Activated CD4-positive, alpha-beta T cell treated with anti-CD3 and anti-CD28 coated beads for 36 hours (primary cell): ENCODE measurements around the gene LIM2. TPM values are rescaled to one million over a fixed set of nuclear protein-coding genes. Genes with fewer than 3 reads are reported as not detected.
"Not testable (repeated sequence)": the region's sequence is repeated elsewhere in the genome, so short reads cannot be mapped to it uniquely, and the experiment has no call there.

Experiments
- ATAC-seq: fragments of 200-7000 bp; cut with Tn5 transposase; one replicate; pipeline ENCODE4 v1.10.0; 2021; ENCODE audit warnings: mild to moderate bottlenecking, moderate library complexity
- CTCF ChIA-PET: fragments of 350-600 bp; sonication (Branson Sonifier 250); formaldehyde crosslinking; loops from one replicate; lab custom pipeline; 2021; ENCODE audit warnings: antibody characterized with exemption; lab: Charles Lee
- POLR2A ChIA-PET: fragments of 350-600 bp; sonication (Branson Sonifier 250); formaldehyde crosslinking; loops from one replicate; lab custom pipeline; 2021; ENCODE audit warnings: antibody characterized with exemption, inconsistent platforms; lab: Charles Lee
- DNase-seq: peaks from one replicate; pipeline ENCODE4 v3.0.0-alpha.2; 2020
- H3K27ac Mint-ChIP-seq: one replicate; pipeline ENCODE4 v1.8.0; 2021; ENCODE audit warnings: mixed read lengths
- H3K27me3 Mint-ChIP-seq: one replicate; pipeline ENCODE4 v1.8.0; 2021; ENCODE audit warnings: mixed read lengths
- H3K36me3 Mint-ChIP-seq: one replicate; pipeline ENCODE4 v1.8.0; 2021; ENCODE audit warnings: low read depth, mixed read lengths
- H3K4me1 Mint-ChIP-seq: one replicate; pipeline ENCODE4 v1.8.0; 2021; ENCODE audit warnings: mixed read lengths
- H3K4me3 Mint-ChIP-seq: one replicate; pipeline ENCODE4 v1.8.0; 2021; ENCODE audit warnings: mild to moderate bottlenecking, moderate library complexity, mixed read lengths
- H3K9me3 Mint-ChIP-seq: one replicate; pipeline ENCODE4 v1.8.0; 2021; ENCODE audit warnings: low read depth, mixed read lengths
- intact Hi-C, 2 experiments: fragments of 100-400 bp; cut with DNase I in 1 of 2; cut with micrococcal nuclease in 1 of 2; formaldehyde crosslinking; loops; one replicate each; pipeline versions ENCODE4 v1.14.2 to v1.15.1; 2022 to 2024; cut with DNase I, micrococcal nuclease
- total RNA-seq, 2 experiments: library from RNA; stranded (reverse); gene quantifications; one replicate each; pipeline ENCODE4 v1.2.3, GENCODE V29; 2021

LIM2 gene
- total RNA-seq: under 1 TPM in 1 of 2 experiments, not detected in 1; 0.27 TPM

DNA sequence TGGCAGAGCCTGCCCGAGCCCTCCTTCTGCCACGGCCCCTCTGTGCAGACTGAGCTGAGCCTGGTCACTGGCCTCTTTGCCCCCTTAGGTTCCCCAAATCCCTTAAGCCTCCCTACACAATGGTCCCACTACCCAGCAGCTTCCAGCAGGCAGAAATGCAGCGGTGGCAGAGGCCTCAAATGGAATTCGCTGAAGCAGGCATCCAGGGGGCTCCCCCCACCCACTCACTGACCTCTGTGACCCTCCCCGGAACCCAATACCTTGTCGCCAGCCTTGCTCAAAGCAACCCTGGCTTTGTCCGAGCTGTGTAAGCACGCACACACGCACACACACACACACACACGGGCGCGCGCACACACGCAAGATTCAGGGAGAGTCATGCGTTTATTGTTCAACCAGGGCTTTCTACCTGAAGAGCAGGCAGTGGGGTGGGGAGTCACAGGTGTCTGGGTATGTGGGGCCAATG lies at the start of gene LIM2:
TSS of gene LIM2 (minus strand) at position 51 of the 466 bp plus-strand sequence. CDS start 531 bp downstream, outside the sequence.
- CTCF ChIA-PET: interaction anchor here (0.8 to 1.7 kb wide), 2 partner anchors 10 to 17 kb away, joined by 3 read pairs; no protein-coding TSS in a partner anchor
- Mint-ChIP-seq H3K27me3 (no peaks in the 10 kb centered on the region), H3K4me1 (peaks cover 11% of the 10 kb centered on the region), H3K4me3 (peak within 1 kb of the TSS; percentile 13), H3K36me3 (no peaks in the 10 kb centered on the region), H3K9me3 (no peaks in the 10 kb centered on the region), H3K27ac (peak within 1 kb of the TSS; percentile 12)
- intact Hi-C loops: no loop called here
- DNase-seq (peak; percentile 31), ATAC-seq (no peak)
- POLR2A ChIA-PET: no interaction called here

GRCh38 chr19:51434456-51434855 lies 46.7 kb upstream of the LIM2 start:
- POLR2A ChIA-PET: no interaction called here
- CTCF ChIA-PET: interaction anchor here (0.7 to 0.9 kb wide), 2 partner anchors 15 to 82 kb away, joined by 3 read pairs; no protein-coding TSS in a partner anchor

GRCh38 chr19:51433043-51433442 lies 45.3 kb upstream of the LIM2 start:
- no peak overlapping the region for H3K4me3 Mint-ChIP-seq
- ChIA-PET CTCF (interaction anchor here (0.5 to 0.7 kb wide), 2 partner anchors 52 to 198 kb away, joined by 3 read pairs; no protein-coding TSS in a partner anchor), POLR2A (interaction anchor here (0.6 to 1.0 kb wide), 2 partner anchors 224 to 1447 kb away, joined by 4 to 5 read pairs; no protein-coding TSS in a partner anchor)
- H3K36me3 Mint-ChIP-seq: no peaks in the 10 kb centered on the region
- H3K27ac Mint-ChIP-seq: no peak overlapping the region
- peak; percentile 33 for ATAC-seq
- peaks cover 5% of the 10 kb centered on the region for H3K4me1 Mint-ChIP-seq
- DNase-seq: no peak
- H3K27me3 Mint-ChIP-seq: no peaks in the 10 kb centered on the region
- H3K9me3 Mint-ChIP-seq: no peaks in the 10 kb centered on the region
- intact Hi-C loops: no loop called here

More at GRCh38 chr19:51434456-51434855, 46.7 kb upstream of the LIM2 start:
- DNase-seq (no peak), ATAC-seq (no peak)
- Mint-ChIP-seq H3K9me3 (no peaks in the 10 kb centered on the region), H3K4me1 (peaks cover 19% of the 10 kb centered on the region), H3K36me3 (no peaks in the 10 kb centered on the region), H3K27me3 (no peaks in the 10 kb centered on the region), H3K27ac (no peak overlapping the region), H3K4me3 (no peak overlapping the region)
- intact Hi-C loops: no loop called here

- intact Hi-C loops: no loop called here
- Mint-ChIP-seq H3K9me3 (no peaks in the 10 kb centered on the region), H3K4me3 (no peak overlapping the region), H3K27me3 (no peaks in the 10 kb centered on the region), H3K4me1 (peaks cover 9% of the 10 kb centered on the region), H3K27ac (no peak overlapping the region), H3K36me3 (no peaks in the 10 kb centered on the region)
- POLR2A ChIA-PET: no interaction called here
- no peak for ATAC-seq
- no peak for DNase-seq
- CTCF ChIA-PET: no interaction called here
These were observed 43.4 kb upstream of the LIM2 start for GRCh38 chr19:51431124-51431523.

GRCh38 chr19:51430221-51430620 lies 42.4 kb upstream of the LIM2 start:
- no peak overlapping the region for H3K4me3 Mint-ChIP-seq
- peaks cover 10% of the 10 kb centered on the region for H3K4me1 Mint-ChIP-seq
- H3K27me3 Mint-ChIP-seq: peaks cover 1% of the 10 kb centered on the region
- H3K27ac Mint-ChIP-seq: no peak overlapping the region
- intact Hi-C loops: no loop called here
- no peaks in the 10 kb centered on the region for H3K36me3 Mint-ChIP-seq
- ChIA-PET POLR2A (no interaction called here), CTCF (interaction anchor here (0.8 kb wide), 1 partner anchor 9 kb away, joined by 3 read pairs; no protein-coding TSS in a partner anchor)
- DNase-seq (no peak), ATAC-seq (no peak)
- H3K9me3 Mint-ChIP-seq: no peaks in the 10 kb centered on the region

- ChIA-PET CTCF (interaction anchor here (0.6 to 1.8 kb wide), 5 partner anchors 12 to 230 kb away, joined by 3 to 7 read pairs (median 3); no protein-coding TSS in a partner anchor), POLR2A (no interaction called here)
- H3K27ac Mint-ChIP-seq: no peak overlapping the region
- intact Hi-C loops: no loop called here
- H3K36me3 Mint-ChIP-seq: no peaks in the 10 kb centered on the region
- H3K27me3 Mint-ChIP-seq: peaks cover 3% of the 10 kb centered on the region
- H3K4me3 Mint-ChIP-seq: no peak overlapping the region
- ATAC-seq: no peak
- no peaks in the 10 kb centered on the region for H3K9me3 Mint-ChIP-seq
- DNase-seq: no peak
- peaks cover 6% of the 10 kb centered on the region for H3K4me1 Mint-ChIP-seq
These were observed 39.4 kb upstream of the LIM2 start for GRCh38 chr19:51427201-51427600.

GRCh38 chr19:51422053-51422448 lies 34.3 kb upstream of the LIM2 start:
- Mint-ChIP-seq H3K9me3 (no peaks in the 10 kb centered on the region), H3K4me3 (no peak overlapping the region), H3K27me3 (peaks cover 20% of the 10 kb centered on the region), H3K27ac (no peak overlapping the region), H3K4me1 (peaks cover 24% of the 10 kb centered on the region), H3K36me3 (no peaks in the 10 kb centered on the region)
- intact Hi-C loops: loop anchor here (1.0 to 5.0 kb wide), 8 partner anchors 19 to 361 kb away; no protein-coding TSS in a partner anchor
- POLR2A ChIA-PET: interaction anchor here (0.7 kb wide), 1 partner anchor 82 kb away, joined by 4 read pairs; no protein-coding TSS in a partner anchor
- ATAC-seq: peak; percentile 60
- DNase-seq: peak; percentile 94
- CTCF ChIA-PET: interaction anchor here (0.6 to 2.7 kb wide), 19 partner anchors 8 to 239 kb away, joined by 3 to 17 read pairs (median 4); partner anchors contain the start of gene CLDND2

DNA sequence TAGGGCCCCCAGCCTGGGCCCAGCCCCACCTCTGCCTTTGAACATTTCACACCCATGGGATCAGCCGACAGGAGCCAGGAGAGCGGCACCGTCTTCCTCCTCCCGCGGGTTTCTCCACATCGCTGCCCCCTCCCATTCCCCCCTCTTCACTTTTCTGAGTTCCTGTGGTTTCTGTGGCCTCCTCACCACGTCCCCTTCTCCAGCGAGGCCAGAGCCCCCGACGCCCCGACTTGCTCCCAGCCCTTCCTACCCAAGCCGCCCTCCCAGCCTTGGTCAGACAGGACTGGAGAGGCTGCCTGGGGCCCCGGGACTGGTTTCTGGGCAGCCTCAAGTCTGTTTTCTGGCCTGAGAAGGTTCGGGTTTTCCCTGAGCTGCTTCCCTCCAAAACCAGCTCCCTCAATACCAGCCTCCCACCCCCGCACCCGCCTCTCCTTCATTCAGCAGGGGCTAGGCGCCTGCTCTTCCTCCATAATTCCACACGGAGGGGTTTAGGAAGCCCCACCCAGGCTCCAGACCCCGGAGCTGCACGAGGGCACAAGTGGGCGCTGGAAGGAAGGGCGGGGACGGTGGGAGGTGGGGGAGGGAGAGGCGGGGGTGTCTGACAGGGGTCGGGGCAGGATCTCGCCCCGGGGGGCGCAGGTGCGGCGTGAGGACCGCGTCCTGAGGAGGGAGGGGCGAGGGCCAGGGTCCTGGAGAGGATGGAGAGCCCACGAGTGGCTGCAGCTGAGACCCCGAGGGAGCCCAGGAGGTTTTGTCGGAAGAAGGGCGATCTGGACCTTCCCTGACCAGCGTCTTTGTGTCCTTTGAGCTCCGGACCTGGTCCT lies 33.7 kb upstream of the LIM2 start:
- no peak overlapping the region for H3K27ac Mint-ChIP-seq
- CTCF ChIA-PET: interaction anchor here (0.6 to 2.7 kb wide), 22 partner anchors 9 to 291 kb away, joined by 3 to 17 read pairs (median 4); partner anchors contain the start of gene CLDND2
- DNase-seq: peak; percentile 22
- H3K4me1 Mint-ChIP-seq: peaks cover 28% of the 10 kb centered on the region
- no peak for ATAC-seq
- no peaks in the 10 kb centered on the region for H3K9me3 Mint-ChIP-seq
- H3K27me3 Mint-ChIP-seq: peaks cover 22% of the 10 kb centered on the region
- POLR2A ChIA-PET: interaction anchor here (0.8 kb wide), 1 partner anchor 91 kb away, joined by 3 read pairs; no protein-coding TSS in a partner anchor
- H3K4me3 Mint-ChIP-seq: no peak overlapping the region
- H3K36me3 Mint-ChIP-seq: no peaks in the 10 kb centered on the region
- intact Hi-C loops: loop anchor here (1.0 to 5.0 kb wide), 8 partner anchors 19 to 361 kb away; no protein-coding TSS in a partner anchor

DNA sequence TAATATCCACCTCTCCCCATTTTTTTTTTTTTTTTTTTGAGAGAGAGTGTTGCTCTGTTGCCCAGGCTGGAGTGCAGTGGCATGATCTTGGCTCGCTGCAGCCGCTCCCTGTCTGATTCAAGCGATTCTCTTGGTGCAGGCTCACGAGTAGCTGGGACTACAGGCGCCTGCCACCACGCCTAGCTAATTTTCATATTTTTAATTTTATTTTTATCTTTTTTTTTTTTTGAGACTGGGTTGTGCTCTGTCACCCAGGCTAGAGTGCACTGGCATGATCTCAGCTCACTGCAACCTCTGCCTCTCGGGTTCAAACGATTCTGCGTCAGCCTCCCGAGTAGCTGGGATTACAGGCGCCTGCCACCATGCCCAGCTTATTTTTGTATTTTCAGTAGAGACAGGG lies 32.7 kb upstream of the LIM2 start:
- DNase-seq, ATAC-seq, H3K36me3 Mint-ChIP-seq, H3K9me3 Mint-ChIP-seq, H3K4me3 Mint-ChIP-seq, H3K27ac Mint-ChIP-seq: not testable (repeated sequence)
- intact Hi-C loops: loop anchor here in 1 of 2 experiments (5.0 kb wide), 1 partner anchor 217 kb away; no protein-coding TSS in a partner anchor
- ChIA-PET CTCF (interaction anchor here (0.6 to 2.7 kb wide), 11 partner anchors 20 to 290 kb away, joined by 3 to 17 read pairs (median 6); no protein-coding TSS in a partner anchor), POLR2A (interaction anchor here (0.6 to 0.8 kb wide), 3 partner anchors 90 to 1046 kb away, joined by 3 read pairs; no protein-coding TSS in a partner anchor)
- H3K27me3 Mint-ChIP-seq: peaks cover 20% of the 10 kb centered on the region
- H3K4me1 Mint-ChIP-seq: peaks cover 27% of the 10 kb centered on the region

GRCh38 chr19:51418707-51419106 lies 30.9 kb upstream of the LIM2 start:
- POLR2A ChIA-PET: no interaction called here
- Mint-ChIP-seq H3K9me3 (no peaks in the 10 kb centered on the region), H3K27me3 (peaks cover 20% of the 10 kb centered on the region), H3K4me3 (no peak overlapping the region), H3K27ac (no peak overlapping the region), H3K4me1 (peaks cover 27% of the 10 kb centered on the region), H3K36me3 (no peaks in the 10 kb centered on the region)
- CTCF ChIA-PET: interaction anchor here (0.7 to 2.9 kb wide), 11 partner anchors 11 to 243 kb away, joined by 3 to 16 read pairs (median 4); no protein-coding TSS in a partner anchor
- ATAC-seq (no peak), DNase-seq (no peak)
- intact Hi-C loops: no loop called here

DNA sequence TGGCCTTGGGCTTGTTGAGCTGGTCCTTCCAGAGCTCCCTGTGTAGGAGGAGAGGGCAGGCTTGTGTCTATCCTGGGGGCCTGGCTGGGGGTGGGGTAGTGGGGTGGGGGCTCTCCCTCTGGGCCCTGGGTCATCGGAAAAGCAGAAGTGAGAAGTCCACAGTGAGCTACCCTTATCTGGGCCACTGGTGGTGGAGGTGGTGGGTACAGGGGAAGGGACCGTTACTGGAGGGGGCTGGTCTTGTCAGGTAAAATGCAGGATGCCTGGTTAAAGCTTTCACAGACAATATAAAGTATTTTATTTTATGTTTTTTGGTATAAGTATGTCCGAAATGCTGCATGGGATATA lies 30.0 kb upstream of the LIM2 start:
- Mint-ChIP-seq H3K9me3 (no peaks in the 10 kb centered on the region), H3K27me3 (peaks cover 18% of the 10 kb centered on the region), H3K4me3 (no peak overlapping the region), H3K4me1 (peaks cover 27% of the 10 kb centered on the region), H3K27ac (no peak overlapping the region), H3K36me3 (no peaks in the 10 kb centered on the region)
- CTCF ChIA-PET: interaction anchor here (0.7 to 2.9 kb wide), 11 partner anchors 10 to 242 kb away, joined by 3 to 16 read pairs (median 3); no protein-coding TSS in a partner anchor
- DNase-seq (no peak), ATAC-seq (no peak)
- POLR2A ChIA-PET: no interaction called here
- intact Hi-C loops: loop anchor here in 1 of 2 experiments (2.0 kb wide), 1 partner anchor 23 kb away; no protein-coding TSS in a partner anchor
